C4-2B (cell line): Measurements from ENCODE around the gene MAPK8IP2.

Experiments
- H3K27ac ChIP-seq: fragments of 450-650 bp; 2 replicates; pipeline ENCODE4 v1.5.1; 2017
- ZFX ChIP-seq: fragments of 450-650 bp; IDR thresholded peaks from 2 replicates; pipeline ENCODE4 v1.6.1; 2017
- TF ChIP-seq, protein P1 (sequence below): fragments of 450-650 bp; conservative IDR thresholded peaks from 2 replicates; pipeline ENCODE4 v1.5.1; 2017; ENCODE audit warnings: mild to moderate bottlenecking

MAPK8IP2 gene

DNA sequence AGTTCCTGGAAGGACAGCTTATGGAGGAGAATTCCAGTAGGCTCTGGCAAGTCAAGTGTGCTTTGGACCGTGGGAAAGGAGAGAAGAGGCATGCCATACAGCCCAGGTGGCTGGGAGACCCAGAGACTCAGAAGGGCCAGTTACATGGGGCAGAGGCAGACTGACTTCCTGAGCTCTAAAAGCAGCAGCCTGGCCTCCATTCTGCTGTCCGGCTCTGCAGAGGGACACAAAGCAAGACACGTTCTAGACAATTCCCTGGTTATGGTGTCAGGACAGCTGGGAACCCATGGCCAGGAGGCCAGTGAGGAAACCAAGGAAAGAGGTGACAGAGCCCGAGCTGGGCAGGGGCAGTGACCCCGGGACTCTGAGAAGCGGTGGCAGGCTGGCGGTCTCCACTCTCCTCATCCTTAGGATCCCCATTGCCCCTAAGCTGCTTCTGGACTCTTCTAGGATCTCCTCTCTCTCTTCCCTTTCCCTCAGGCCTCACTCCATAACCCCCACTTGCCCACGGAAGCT, 25.1 kb upstream of the MAPK8IP2 start:
- no peak for TF ChIP-seq ZFX
- TF ChIP-seq, protein P1, sequence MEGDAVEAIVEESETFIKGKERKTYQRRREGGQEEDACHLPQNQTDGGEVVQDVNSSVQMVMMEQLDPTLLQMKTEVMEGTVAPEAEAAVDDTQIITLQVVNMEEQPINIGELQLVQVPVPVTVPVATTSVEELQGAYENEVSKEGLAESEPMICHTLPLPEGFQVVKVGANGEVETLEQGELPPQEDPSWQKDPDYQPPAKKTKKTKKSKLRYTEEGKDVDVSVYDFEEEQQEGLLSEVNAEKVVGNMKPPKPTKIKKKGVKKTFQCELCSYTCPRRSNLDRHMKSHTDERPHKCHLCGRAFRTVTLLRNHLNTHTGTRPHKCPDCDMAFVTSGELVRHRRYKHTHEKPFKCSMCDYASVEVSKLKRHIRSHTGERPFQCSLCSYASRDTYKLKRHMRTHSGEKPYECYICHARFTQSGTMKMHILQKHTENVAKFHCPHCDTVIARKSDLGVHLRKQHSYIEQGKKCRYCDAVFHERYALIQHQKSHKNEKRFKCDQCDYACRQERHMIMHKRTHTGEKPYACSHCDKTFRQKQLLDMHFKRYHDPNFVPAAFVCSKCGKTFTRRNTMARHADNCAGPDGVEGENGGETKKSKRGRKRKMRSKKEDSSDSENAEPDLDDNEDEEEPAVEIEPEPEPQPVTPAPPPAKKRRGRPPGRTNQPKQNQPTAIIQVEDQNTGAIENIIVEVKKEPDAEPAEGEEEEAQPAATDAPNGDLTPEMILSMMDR, result no peak
- H3K27ac ChIP-seq, result no peak overlapping the region

DNA sequence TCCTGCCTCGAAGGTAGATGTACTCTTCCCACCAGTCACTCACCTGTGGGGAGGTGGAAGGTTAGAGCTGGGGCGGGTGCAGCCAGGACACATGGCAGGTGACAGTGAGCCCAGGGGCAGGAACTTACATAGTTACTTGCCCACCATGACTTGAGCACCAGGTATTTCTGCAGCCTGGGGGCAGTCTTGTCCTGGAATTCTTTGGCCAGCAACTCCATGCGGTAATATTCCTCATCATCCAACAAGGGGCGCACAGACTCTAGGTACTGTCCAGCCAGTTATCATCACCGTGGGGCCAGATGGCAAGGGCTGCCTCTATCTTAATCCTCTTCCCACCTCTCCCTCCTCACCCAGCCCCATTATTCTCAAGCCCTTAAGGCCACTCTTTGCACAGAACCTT, 24.5 kb upstream of the MAPK8IP2 start:
- H3K27ac ChIP-seq, result no peak overlapping the region
- TF ChIP-seq ZFX, result no peak
- TF ChIP-seq, protein P1, result no peak

DNA sequence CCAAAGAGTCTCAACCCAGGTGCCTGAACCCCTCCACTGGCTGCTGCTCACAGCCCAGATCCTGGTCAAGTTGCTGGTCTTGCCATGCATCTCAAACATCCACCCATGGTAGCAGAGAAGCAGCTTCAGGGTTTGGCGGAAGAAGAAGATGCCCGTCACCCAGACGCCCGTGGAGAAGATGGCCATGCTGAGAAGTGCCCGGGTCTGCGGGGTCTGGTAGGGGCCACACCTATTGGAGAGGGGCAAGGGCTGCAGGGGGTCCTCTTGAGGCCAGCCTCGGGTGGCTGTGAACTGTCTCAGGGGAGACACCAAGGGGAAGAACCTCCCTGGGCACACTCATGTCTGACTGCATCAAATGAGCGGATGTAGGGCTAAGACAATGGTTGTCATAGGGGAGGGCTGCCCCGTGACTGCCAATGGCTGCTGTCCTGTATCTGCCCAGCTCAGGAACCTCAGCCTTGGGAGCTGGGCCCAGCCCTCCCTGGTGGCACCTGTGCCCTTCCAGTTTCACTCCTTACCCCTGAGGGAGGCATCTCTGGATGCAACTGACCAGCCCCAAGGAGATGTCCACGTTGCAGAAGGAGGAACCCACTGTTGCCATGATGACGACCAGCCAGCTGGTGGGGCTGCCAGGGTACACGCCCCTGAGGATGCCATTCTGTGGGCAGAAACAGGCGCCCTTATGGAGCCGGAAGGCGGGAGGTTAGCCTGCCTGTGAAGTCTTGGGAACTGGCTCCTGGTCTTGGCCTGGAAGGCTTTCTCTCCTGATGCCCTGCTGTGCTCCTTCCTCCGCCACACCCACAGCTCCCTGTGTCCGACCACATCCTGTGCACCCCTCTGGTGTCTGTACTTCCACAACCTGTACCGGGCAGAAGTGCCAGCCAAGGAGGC, 23.5 kb upstream of the MAPK8IP2 start:
- H3K27ac ChIP-seq, result no peak overlapping the region

DNA sequence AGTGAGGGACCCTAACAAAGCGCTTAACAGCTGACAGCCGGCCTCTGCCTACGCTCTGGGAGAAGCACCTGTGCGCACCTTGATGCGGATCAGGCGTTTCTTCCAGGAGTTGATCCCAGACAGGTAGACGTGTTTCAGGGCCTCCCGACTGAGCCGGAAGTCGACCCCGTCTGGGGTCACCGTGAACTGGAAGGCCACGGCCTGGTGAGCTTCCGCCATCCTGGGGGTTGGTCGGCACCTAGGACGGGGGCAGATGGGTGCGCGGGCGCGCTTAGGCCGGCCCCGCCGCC, 23.0 kb upstream of the MAPK8IP2 start:
- H3K27ac ChIP-seq, result no peak overlapping the region
- TF ChIP-seq, protein P1, result no peak
- no peak for TF ChIP-seq ZFX

More for the DNA sequence above, 23.5 kb upstream of the MAPK8IP2 start:
- no peak for TF ChIP-seq ZFX
- TF ChIP-seq, protein P1, result no peak

DNA sequence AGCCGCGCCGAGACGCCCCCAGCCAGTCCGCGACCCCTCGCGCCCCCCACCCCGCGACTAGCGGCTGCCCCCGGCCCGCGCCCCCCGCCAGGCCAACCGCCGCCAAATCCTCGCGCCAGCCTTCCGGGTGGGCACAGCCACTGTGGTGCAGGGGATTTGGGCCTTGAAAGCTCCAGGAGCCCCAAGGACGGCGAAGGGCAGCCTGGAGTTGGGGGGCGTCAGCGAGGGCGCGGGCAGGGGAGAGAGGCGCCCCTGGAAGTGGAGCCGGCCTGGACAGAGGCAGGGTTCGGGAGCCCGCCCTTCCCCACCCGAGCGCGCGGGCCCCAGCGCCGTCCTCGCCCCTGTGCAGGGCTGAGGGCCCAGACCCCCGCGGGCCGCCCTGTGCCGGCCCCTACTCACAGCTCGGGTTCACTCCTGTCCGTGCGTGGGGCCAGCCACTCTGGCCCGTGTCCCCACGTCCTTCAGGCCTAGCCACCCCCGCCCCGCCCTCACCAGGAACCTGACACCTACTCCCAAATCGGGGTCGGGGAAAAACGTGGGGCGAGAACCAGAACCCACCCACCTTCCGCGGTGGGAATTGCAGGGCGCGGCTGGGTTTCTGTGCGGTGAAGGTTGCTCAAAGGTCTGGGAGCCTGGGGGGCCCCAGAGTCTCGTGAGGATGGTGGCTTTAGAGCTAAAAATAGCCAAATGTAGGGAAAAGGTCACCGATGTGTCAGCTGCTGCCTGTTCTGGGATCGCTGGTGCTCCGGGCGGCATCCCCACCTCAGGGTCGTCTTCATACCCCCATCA, 22.4 kb upstream of the MAPK8IP2 start, which contains the start of gene CPT1B:
TSS of gene CPT1B (minus strand) at position 441 of the 789 bp plus-strand sequence. CDS start 512 bp downstream, outside the sequence.
- no peak within 1 kb of the TSS for H3K27ac ChIP-seq
- no peak for TF ChIP-seq ZFX
- TF ChIP-seq, protein P1, result no peak

DNA sequence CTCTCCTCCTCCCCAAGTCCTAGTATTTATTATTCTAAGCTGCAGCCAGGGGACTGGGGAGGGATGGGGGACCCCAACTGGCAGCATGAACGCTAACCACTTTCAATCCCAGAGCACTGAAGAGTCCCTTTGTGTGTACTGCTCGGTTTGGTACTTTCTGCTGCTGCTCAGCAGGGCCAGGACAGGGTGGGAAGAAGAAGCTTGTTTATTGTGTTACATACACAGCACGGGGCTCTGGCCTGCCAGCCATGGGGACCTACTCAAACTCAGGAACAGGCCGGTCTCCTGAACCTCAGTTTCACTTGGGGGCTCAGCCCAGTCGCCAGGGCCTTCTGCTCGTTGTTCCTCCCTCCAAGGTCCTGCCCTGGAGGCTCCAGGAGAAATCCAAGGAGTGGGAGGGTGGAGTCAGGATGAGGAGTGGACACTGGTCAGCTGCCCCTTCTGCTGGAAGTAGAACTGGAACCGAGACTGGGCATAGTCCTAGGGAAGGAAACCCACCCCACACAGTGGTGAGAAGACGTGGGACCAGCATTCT, 21.8 kb upstream of the MAPK8IP2 start:
- H3K27ac ChIP-seq, result no peak overlapping the region
- no peak for TF ChIP-seq ZFX
- TF ChIP-seq, protein P1, result no peak

DNA sequence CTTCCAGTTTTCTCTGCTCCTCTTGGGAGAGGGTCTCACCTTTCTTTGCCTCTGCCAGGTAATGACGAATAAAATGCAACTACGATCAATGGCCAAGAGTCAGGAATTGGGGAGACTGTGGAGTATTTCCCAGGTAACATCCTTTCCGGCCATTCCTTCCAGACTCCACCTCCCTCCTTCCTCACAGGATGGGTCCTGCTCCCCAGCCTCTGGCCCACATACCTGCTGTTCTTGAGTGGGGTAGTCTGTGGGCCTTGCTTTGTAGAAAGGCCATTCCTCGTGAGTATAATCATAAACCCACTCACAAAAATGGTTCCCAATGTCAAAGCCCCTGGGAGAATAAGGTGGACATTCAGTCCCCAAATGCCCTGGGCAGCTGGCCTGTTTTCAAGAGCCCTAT, 20.8 kb upstream of the MAPK8IP2 start:
- H3K27ac ChIP-seq, result no peak overlapping the region
- no peak for TF ChIP-seq ZFX
- TF ChIP-seq, protein P1, result no peak
